Liver (tissue), 9 donors: Measurements from ENCODE around the gene PDE1C. TPM values are rescaled to one million over a fixed set of nuclear protein-coding genes. Genes with fewer than 3 reads are reported as not detected.

Experiments used
- DNase-seq: peaks from one replicate; pipeline ENCODE4 v3.0.0-alpha.2; 2017; ENCODE audit warnings: low spot score
- H3K27ac ChIP-seq, 2 donors: one replicate each; pipeline ENCODE4 v1.7.0; 2013; ENCODE audit warnings: inconsistent platforms in 2 of 2, low read length in 2 of 2, control low read depth in 1 of 2, low read depth in 1 of 2, mild to moderate bottlenecking in 1 of 2
- H3K27me3 ChIP-seq, 4 donors: one replicate each; pipeline versions ENCODE4 v1.6.1 to v1.7.0; 2013; ENCODE audit warnings: low read length in 3 of 4, inconsistent platforms in 1 of 4, mild to moderate bottlenecking in 1 of 4, moderate library complexity in 1 of 4; ENCODE audit not compliant: control insufficient read depth in 4 of 4, insufficient read depth in 4 of 4
- H3K36me3 ChIP-seq, 4 donors: one replicate each; pipeline versions ENCODE4 v1.6.1 to v1.7.0; 2013; ENCODE audit warnings: low read length in 3 of 4, mild to moderate bottlenecking in 3 of 4, low read depth in 1 of 4, moderate library complexity in 1 of 4; ENCODE audit not compliant: control insufficient read depth in 4 of 4, insufficient read depth in 3 of 4
- H3K4me1 ChIP-seq, 4 donors: one replicate each; pipeline versions ENCODE4 v1.6.1 to v1.7.0; 2013; ENCODE audit warnings: low read length in 3 of 4, mild to moderate bottlenecking in 3 of 4, moderate library complexity in 1 of 4; ENCODE audit not compliant: control insufficient read depth in 4 of 4, insufficient read depth in 4 of 4
- H3K4me3 ChIP-seq, 3 donors: one replicate each; pipeline versions ENCODE4 v1.6.1 to v1.7.0; 2013; ENCODE audit warnings: low read length in 3 of 3, control low read depth in 1 of 3, low read depth in 1 of 3, mild to moderate bottlenecking in 1 of 3
- H3K9ac ChIP-seq, 2 donors: one replicate each; pipeline ENCODE4 v1.7.0; 2013; ENCODE audit warnings: low read length in 2 of 2, mild to moderate bottlenecking in 2 of 2, moderate library complexity in 2 of 2, control low read depth in 1 of 2, low read depth in 1 of 2
- H3K9me3 ChIP-seq, 4 donors: one replicate each; pipeline versions ENCODE4 v1.6.1 to v1.7.0; 2013; ENCODE audit warnings: low read length in 3 of 4; ENCODE audit not compliant: control insufficient read depth in 4 of 4
- CTCF ChIP-seq: fragments of 150-350 bp; IDR thresholded peaks from 2 replicates; pipeline ENCODE4 v1.5.1; 2017; ENCODE audit warnings: improper control_type of control experiment, low read depth, low read length; ENCODE audit not compliant: missing input control
- FOXA2 ChIP-seq: IDR thresholded peaks from 2 replicates; pipeline ENCODE4 v1.6.1; 2016; ENCODE audit warnings: antibody characterized with exemption
- HNF4A ChIP-seq, 2 donors: conservative IDR thresholded peaks; 2 replicates each; pipeline ENCODE4 v1.6.1; 2016; ENCODE audit warnings: antibody characterized with exemption in 2 of 2, mild to moderate bottlenecking in 2 of 2
- JUND ChIP-seq, 2 donors: IDR thresholded peaks; 2 replicates each; pipeline ENCODE4 v1.6.1; 2016; ENCODE audit warnings: antibody characterized with exemption in 2 of 2
- NR2F2 ChIP-seq: IDR thresholded peaks from 2 replicates; pipeline ENCODE4 v1.6.1; 2016; ENCODE audit warnings: antibody characterized with exemption
- RAD21 ChIP-seq, 2 donors: IDR thresholded peaks; 2 replicates each; pipeline ENCODE4 v1.6.1; 2016; ENCODE audit warnings: antibody characterized with exemption in 2 of 2, mild to moderate bottlenecking in 2 of 2
- TAF1 ChIP-seq: conservative IDR thresholded peaks from 2 replicates; pipeline ENCODE4 v1.6.1; 2016; ENCODE audit warnings: antibody characterized with exemption, mild to moderate bottlenecking
- WGBS: extraction: QIAGEN DNeasy Blood & Tissue Kit; methylation state at CpG from one replicate; pipeline ENCODE4 v1.1.7; 2013; 5-methylcytosine and 5-hydroxymethylcytosine counted together
- polyA plus RNA-seq, 2 donors: library from polyadenylated mRNA; stranded (reverse) in 1 of 2; unstranded in 1 of 2; fragments of 200-250 nt in 1 of 2; fragments of >200 nt in 1 of 2; fragmentation: Nextera tagmentation in 1 of 2; extraction: Ambion mirVana in 1 of 2; gene quantifications; one replicate each; pipeline versions ENCODE4 v1.2.1 to v1.2.3, GENCODE V29; 2013 to 2015
- total RNA-seq, 2 donors: library from RNA; depleted of rRNA; stranded (reverse); fragments of >200 nt; gene quantifications; one replicate each; pipeline ENCODE4 v1.2.3, GENCODE V29; 2014
- donor health status: healthy.
- donor health status: healthy.
- donor health status: healthy.
- donor health status: healthy.
- donor health status: healthy.

Gene PDE1C
- total and polyA plus RNA-seq, 4 donors, result 0.05 to 0.92 (median 0.47) TPM; not detected in 1

DNA sequence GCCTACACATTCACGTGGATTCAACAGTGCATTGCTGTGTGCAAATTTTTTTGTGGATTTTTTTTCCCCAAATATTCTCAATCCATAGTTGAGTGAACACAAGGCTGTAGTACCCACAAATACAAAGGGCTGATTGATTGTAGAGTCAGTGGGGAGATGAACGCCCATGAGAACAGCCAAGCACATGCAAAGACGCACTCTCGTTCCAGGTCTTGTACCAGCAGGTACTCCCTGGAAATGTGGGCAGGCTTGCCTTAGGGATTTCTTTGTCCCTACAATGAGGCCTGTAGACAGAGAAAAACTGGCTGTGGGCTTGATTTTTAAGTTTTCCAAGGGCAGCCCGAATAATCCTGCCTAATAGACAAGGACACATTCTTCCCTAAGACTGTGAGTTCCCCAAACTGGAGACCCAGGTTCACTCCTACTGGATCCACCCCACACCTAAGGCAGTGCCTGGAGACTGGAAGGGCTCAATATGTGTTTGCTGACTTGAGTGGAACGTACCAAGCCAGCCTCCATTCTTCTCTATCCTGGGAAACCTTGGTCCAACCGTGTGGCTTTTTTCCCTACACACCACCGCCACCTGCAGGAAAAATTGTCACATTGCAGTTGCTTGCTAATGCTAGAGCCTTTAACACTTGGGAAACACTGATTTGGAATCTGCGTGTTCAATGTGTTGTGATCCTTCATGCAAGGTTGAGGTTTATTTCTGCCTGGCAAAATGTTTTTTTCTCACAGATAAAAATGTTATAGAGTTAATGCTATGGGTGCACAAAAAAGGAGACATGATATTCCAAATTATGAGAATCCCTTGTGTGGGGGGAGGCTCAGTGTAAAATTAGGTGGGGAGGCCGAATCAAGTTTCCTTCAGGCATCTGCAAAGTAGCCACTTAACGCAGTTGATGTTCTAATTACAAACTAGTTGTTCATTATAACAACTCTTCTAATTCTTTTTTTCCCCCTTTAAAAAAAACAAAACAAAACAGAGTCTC is 333.9 kb downstream of the PDE1C start:
- WGBS, result 48% methylated on average over 11 of the region's 11 CpGs
- Histone ChIP-seq H3K9ac (no peak overlapping the region), H3K4me3 (no peak overlapping the region), H3K9me3 (no peaks in the 10 kb centered on the region), H3K36me3 (no peaks in the 10 kb centered on the region), H3K27ac (no peak overlapping the region), H3K27me3 (peaks cover 0 to 10% (median 0%) of the 10 kb centered on the region in 4 donors), H3K4me1 (no peaks in the 10 kb centered on the region)
- DNase-seq, result peak; percentile 48
- peak; percentile 86 for TF ChIP-seq CTCF
- TF ChIP-seq JUND (IDR thresholded peaks at IDR 0.05), result no peak
- peak; percentile 89 to 93 for TF ChIP-seq RAD21 (IDR thresholded peaks at IDR 0.05)
- no peak for TF ChIP-seq NR2F2

GRCh38 chr7:31734456-31734855 is 335.8 kb downstream of the PDE1C start:
- no peak overlapping the region for H3K27ac ChIP-seq
- H3K36me3 ChIP-seq, result no peaks in the 10 kb centered on the region
- H3K9me3 ChIP-seq, result no peaks in the 10 kb centered on the region
- no peaks in the 10 kb centered on the region for H3K4me1 ChIP-seq
- 65% methylated on average over 5 of the region's 5 CpGs for WGBS
- TF ChIP-seq JUND (IDR thresholded peaks at IDR 0.05) (no peak), HNF4A (conservative IDR thresholded peaks at IDR 0.05) (no peak)
- H3K27me3 ChIP-seq, result peaks cover 0 to 10% (median 0%) of the 10 kb centered on the region in 4 donors
- no peak overlapping the region for H3K4me3 ChIP-seq
- no peak for DNase-seq
- no peak overlapping the region for H3K9ac ChIP-seq

DNA sequence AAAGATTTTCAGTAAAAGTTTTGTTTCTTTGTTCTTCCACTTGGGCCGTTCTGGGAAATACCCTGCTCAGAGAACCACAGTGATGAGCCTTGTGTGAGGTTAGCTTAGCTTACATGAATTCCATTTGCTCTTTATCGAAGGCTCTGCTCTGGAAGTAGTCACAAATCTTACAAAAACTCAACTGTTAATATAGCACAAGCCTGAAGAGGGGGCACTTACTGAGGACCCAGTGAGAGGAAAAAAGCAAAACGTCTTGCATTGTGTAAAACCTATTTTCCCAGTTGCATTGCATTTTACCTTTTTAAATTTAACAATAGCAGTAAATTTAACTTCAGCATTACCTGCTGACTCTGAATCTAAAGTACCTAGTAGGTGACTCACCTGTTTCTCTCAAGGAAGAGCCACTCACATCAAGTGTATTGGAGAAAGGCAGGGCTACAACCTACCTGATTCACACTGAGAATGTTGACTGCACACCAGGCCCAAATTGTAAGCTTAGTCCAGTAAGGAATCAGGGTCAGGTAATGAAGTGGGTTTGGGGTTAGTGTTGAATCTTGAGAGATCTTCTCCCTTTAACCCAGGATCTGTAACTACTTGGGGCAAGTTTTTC is 340.9 kb downstream of the PDE1C start:
- Histone ChIP-seq H3K4me1 (no peaks in the 10 kb centered on the region), H3K9ac (no peak overlapping the region), H3K36me3 (no peaks in the 10 kb centered on the region), H3K27ac (no peak overlapping the region), H3K27me3 (peaks cover 0 to 6% (median 0%) of the 10 kb centered on the region in 4 donors), H3K9me3 (no peaks in the 10 kb centered on the region), H3K4me3 (no peak overlapping the region)
- 60% methylated on average over 3 of the region's 3 CpGs for WGBS
- DNase-seq, result no peak
- TF ChIP-seq TAF1 (no peak), FOXA2 (no peak)

DNA sequence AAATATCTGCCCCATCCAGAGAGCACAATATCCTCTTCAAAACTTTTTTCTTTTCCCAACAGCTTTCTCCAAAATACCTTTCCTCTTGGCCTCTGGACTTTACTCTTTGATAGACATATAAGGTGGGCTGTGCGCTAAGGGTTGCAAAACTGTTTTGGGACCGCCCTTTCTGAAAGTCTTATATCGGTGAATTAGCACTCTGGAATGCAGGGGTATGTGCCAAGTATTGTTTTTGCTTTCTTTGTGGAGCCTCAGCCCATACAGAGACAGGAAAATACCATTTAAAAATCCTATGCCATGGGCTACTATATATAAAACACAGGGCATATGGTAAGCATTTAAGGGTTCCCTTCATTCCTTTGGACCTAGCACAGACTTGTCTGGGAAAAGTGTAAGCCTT is 345.5 kb downstream of the PDE1C start:
- H3K27ac ChIP-seq, result no peak overlapping the region
- whole genome bisulfite sequencing, result 81% methylated on average over 3 of the region's 3 CpGs

More for the DNA sequence above, 345.5 kb downstream of the PDE1C start:
- Histone ChIP-seq H3K9me3 (no peaks in the 10 kb centered on the region), H3K4me1 (no peaks in the 10 kb centered on the region), H3K27me3 (peaks cover 0 to 10% (median 0%) of the 10 kb centered on the region in 4 donors), H3K36me3 (no peaks in the 10 kb centered on the region), H3K4me3 (no peak overlapping the region), H3K9ac (no peak overlapping the region)
- no peak for DNase-seq
- no peak for TF ChIP-seq CTCF
